Activated B cell treated with CpG ODN at 0.5 μM for 24 hours (primary cell): ENCODE data around the gene APBA2. TPM values are rescaled to one million over a fixed set of nuclear protein-coding genes. Genes with fewer than 3 reads are reported as not detected.

Experiments
- ATAC-seq: fragments of 200-7000 bp; cut with Tn5 transposase; one replicate; pipeline ENCODE4 v1.10.0; 2021; ENCODE audit warnings: low read depth, mild to moderate bottlenecking, moderate library complexity
- CTCF ChIA-PET: fragments of 350-600 bp; sonication (Branson Sonifier 250); formaldehyde crosslinking; loops from one replicate; lab custom pipeline; 2021; ENCODE audit warnings: antibody characterized with exemption; lab: Charles Lee
- POLR2A ChIA-PET: fragments of 350-600 bp; sonication (Branson Sonifier 250); formaldehyde crosslinking; loops from one replicate; lab custom pipeline; 2021; ENCODE audit warnings: antibody characterized with exemption; lab: Charles Lee
- DNase-seq: peaks from one replicate; pipeline ENCODE4 v3.0.0; 2022
- H3K27ac Mint-ChIP-seq: one replicate; pipeline ENCODE4 v1.8.0; 2020; ENCODE audit warnings: mixed read lengths
- H3K27me3 Mint-ChIP-seq: one replicate; pipeline ENCODE4 v1.8.0; 2021; ENCODE audit warnings: mixed read lengths
- H3K36me3 Mint-ChIP-seq: one replicate; pipeline ENCODE4 v1.8.0; 2021; ENCODE audit warnings: low read depth, mixed read lengths
- H3K4me1 Mint-ChIP-seq: one replicate; pipeline ENCODE4 v1.8.0; 2021; ENCODE audit warnings: mixed read lengths
- H3K4me3 Mint-ChIP-seq: one replicate; pipeline ENCODE4 v1.8.0; 2020; ENCODE audit warnings: mild to moderate bottlenecking, mixed read lengths
- H3K9me3 Mint-ChIP-seq: one replicate; pipeline ENCODE4 v1.8.0; 2020; ENCODE audit warnings: mixed read lengths
- intact Hi-C: fragments of 100-400 bp; cut with micrococcal nuclease; formaldehyde crosslinking; loops from one replicate; pipeline ENCODE4 v1.15.1; 2024
- total RNA-seq: library from RNA; stranded (reverse); gene quantifications from 2 replicates; pipeline ENCODE4 v1.2.3, GENCODE V29; 2022
- TF ChIP-seq, protein P1 (sequence below): fragments of 200-600 bp; IDR thresholded peaks from one replicate; pipeline ENCODE4 v1.8.0; 2022; ENCODE audit warnings: antibody characterized with exemption, mild to moderate bottlenecking

Gene APBA2
- total RNA-seq, 1 donor from 2014 or later, result not detected

- no peaks in the 10 kb centered on the region for H3K4me1 Mint-ChIP-seq
- POLR2A ChIA-PET, result no interaction called here
- no peaks in the 10 kb centered on the region for H3K9me3 Mint-ChIP-seq
- no peak for DNase-seq
- no peak overlapping the region for H3K4me3 Mint-ChIP-seq
- H3K27me3 Mint-ChIP-seq, result peaks cover 5% of the 10 kb centered on the region
- H3K36me3 Mint-ChIP-seq, result no peaks in the 10 kb centered on the region
- no peak overlapping the region for H3K27ac Mint-ChIP-seq
- intact Hi-C loops, result no loop called here
- ATAC-seq, result no peak
- CTCF ChIA-PET, result no interaction called here
- TF ChIP-seq, protein P1, sequence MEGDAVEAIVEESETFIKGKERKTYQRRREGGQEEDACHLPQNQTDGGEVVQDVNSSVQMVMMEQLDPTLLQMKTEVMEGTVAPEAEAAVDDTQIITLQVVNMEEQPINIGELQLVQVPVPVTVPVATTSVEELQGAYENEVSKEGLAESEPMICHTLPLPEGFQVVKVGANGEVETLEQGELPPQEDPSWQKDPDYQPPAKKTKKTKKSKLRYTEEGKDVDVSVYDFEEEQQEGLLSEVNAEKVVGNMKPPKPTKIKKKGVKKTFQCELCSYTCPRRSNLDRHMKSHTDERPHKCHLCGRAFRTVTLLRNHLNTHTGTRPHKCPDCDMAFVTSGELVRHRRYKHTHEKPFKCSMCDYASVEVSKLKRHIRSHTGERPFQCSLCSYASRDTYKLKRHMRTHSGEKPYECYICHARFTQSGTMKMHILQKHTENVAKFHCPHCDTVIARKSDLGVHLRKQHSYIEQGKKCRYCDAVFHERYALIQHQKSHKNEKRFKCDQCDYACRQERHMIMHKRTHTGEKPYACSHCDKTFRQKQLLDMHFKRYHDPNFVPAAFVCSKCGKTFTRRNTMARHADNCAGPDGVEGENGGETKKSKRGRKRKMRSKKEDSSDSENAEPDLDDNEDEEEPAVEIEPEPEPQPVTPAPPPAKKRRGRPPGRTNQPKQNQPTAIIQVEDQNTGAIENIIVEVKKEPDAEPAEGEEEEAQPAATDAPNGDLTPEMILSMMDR, result no peak
Observed at GRCh38 chr15:28955160-28955992, 69.6 kb downstream of the APBA2 start.

DNA sequence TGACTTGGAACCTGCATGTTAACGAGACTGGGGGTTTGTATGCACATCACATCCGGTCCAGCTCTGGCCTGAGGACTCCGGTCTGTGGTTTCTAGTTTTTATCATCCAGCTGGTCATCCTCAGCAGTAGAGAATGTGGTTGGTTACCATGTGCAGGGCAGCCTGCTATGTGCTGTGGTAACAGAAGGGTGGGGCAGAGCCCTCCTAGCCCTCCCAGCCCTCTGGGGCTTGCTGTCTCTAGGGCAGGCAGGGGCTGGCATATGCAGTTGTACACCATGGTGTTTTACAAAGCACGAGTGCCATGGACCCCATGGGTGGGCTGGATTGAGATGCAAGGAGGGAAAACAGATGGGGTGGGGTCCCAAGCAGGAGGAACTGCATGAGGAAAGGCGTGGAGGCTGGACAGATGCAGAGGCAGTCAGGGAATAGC is 70.2 kb downstream of the APBA2 start:
- ChIA-PET CTCF (no interaction called here), POLR2A (no interaction called here)
- Mint-ChIP-seq H3K9me3 (no peaks in the 10 kb centered on the region), H3K4me3 (no peak overlapping the region), H3K36me3 (no peaks in the 10 kb centered on the region), H3K4me1 (no peaks in the 10 kb centered on the region), H3K27ac (no peak overlapping the region), H3K27me3 (peaks cover 3% of the 10 kb centered on the region)
- TF ChIP-seq, protein P1, result no peak
- no peak for DNase-seq
- intact Hi-C loops, result no loop called here
- no peak for ATAC-seq

DNA sequence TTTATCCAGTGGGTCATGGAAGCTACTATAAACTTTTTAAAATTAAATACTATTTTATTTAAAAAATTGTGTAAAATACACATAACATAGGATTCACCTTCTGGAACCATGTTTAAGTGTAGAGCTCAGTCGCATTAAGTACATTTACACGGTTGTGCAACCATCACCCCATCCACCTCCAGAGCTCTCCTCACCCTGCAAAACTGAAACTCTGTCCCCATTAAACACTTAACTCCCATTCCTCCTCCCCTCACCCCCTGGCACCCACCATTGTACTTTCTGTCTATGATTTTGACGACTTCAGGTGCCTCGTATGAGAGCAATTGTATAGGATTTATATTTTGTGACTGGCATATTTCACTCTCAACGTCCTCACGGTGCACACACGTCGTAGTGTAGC is 70.7 kb downstream of the APBA2 start:
- no peaks in the 10 kb centered on the region for H3K36me3 Mint-ChIP-seq
- ChIA-PET POLR2A (no interaction called here), CTCF (no interaction called here)
- peaks cover 3% of the 10 kb centered on the region for H3K27me3 Mint-ChIP-seq
- DNase-seq (no peak), ATAC-seq (no peak)
- no peaks in the 10 kb centered on the region for H3K4me1 Mint-ChIP-seq
- intact Hi-C loops, result no loop called here
- no peaks in the 10 kb centered on the region for H3K9me3 Mint-ChIP-seq
- H3K27ac Mint-ChIP-seq, result no peak overlapping the region
- TF ChIP-seq, protein P1, result no peak
- H3K4me3 Mint-ChIP-seq, result no peak overlapping the region

GRCh38 chr15:28957606-28958498 is 72.1 kb downstream of the APBA2 start:
- ChIA-PET CTCF (no interaction called here), POLR2A (no interaction called here)
- Mint-ChIP-seq H3K9me3 (no peaks in the 10 kb centered on the region), H3K27me3 (peaks cover 3% of the 10 kb centered on the region), H3K36me3 (no peaks in the 10 kb centered on the region), H3K4me1 (no peaks in the 10 kb centered on the region), H3K27ac (no peak overlapping the region), H3K4me3 (no peak overlapping the region)
- intact Hi-C loops, result no loop called here
- DNase-seq (no peak), ATAC-seq (no peak)
- TF ChIP-seq, protein P1, result no peak

DNA sequence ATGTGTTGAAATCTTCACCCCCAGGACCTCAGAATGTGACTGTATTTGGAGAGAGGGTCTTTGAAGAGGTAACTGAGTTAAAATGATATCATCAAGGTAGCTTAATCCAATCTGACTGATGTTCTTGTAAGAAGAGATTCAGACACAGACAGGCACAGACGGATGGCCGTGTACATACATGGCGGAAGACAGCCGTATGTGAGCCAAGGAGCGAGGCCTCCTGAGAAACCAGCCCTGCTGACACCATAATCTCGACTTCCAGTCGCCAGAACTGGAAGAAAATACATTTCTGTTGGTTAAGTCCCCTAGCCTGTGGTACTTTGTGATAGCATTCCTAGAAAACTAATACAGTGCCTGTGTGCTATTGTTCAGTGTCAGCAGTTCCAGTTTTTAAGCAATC is 73.6 kb downstream of the APBA2 start:
- TF ChIP-seq, protein P1, result no peak
- no peaks in the 10 kb centered on the region for H3K36me3 Mint-ChIP-seq
- POLR2A ChIA-PET, result no interaction called here
- DNase-seq (no peak), ATAC-seq (no peak)
- CTCF ChIA-PET, result no interaction called here
- H3K27me3 Mint-ChIP-seq, result no peaks in the 10 kb centered on the region
- H3K27ac Mint-ChIP-seq, result no peak overlapping the region
- no peaks in the 10 kb centered on the region for H3K4me1 Mint-ChIP-seq
- no peak overlapping the region for H3K4me3 Mint-ChIP-seq
- intact Hi-C loops, result no loop called here
- H3K9me3 Mint-ChIP-seq, result no peaks in the 10 kb centered on the region
